NCI-H2171 (cell line): ENCODE results near the gene PRRT3.
"Not testable (repeated sequence)": the region's sequence is repeated elsewhere in the genome, so short reads cannot be mapped to it uniquely, and the experiment has no call there.

Experiments
- DNase-seq: peaks from one replicate; lab custom pipeline; 2025; lab: John Stamatoyannopoulos, UW

PRRT3 gene

DNA sequence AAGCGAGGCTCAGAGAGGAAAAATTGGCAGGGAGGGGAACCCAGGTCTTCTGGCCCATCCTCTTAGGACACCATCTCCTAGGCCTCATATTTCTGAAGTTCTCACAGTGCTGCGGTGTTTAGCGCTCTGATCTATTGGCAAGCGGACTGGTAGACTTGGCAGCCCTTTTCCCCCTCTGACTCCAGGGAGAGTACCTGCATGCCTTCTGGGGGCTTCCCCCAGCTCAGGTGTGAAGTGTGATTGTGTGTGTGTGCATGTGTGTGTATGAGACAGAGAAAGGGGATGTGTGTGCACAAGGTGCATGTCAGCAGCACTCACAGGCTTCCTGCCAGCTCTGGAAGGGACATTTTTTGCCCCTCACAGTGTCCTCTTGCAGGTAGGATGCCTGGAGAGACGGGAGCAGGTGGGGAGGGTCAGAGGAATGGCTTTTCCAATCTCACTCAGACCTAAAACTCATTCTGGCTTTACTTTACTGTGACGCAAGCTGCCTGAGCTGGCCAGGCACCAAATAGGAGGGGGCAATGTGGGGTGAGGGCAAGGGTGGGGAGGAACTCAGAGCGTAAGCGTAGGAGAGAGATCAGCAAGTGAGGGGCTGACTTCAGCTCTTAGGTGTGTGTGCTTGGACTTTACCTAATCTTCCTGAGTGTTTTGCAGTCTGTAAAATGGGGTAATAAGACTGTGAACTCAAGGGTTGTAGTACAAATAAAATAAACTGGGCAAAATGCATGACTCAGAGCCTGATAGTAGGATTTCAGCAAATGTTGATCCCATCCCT lies 53.6 kb downstream of the PRRT3 start:
- no peak for DNase-seq

- DNase-seq, result no peak
Observed at GRCh38 chr3:9897408-9898372, 54.5 kb downstream of the PRRT3 start.

DNA sequence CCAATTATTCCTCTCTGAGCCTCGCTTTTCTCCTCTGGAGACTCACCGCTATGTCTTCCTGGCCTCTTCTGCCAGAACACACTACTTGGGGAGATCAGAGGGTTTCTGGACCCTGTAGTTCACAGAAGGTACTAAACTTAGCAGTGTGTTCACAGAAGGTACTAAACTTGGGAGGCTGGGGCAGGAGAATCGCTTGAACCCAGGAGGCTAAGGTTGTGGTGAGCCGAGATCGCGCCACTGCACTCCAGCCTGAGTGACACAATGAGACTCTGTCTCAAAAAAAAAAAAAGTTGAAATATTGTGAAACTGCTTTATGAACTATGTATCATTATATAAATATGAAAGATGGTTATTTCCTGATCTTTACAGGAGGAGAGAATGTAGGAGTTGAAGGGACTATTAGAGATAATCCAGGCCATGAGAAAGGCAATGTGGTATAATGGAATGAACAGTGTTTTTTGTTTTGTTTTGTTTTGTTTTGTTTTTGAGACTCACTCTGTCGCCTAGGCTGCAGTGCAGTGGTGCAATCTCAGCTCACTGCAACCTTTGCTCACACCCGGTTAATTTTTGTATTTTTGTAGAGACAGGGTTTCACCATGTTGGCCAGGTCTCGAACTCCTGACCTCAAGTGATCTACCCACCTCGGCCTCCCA lies 55.3 kb downstream of the PRRT3 start:
- not testable (repeated sequence) for DNase-seq

GRCh38 chr3:9895715-9896114 lies 56.5 kb downstream of the PRRT3 start:
- DNase-seq, result not testable (repeated sequence)
